ENCODE results near the gene CPED1. TPM values are rescaled to one million over a fixed set of nuclear protein-coding genes. Genes with fewer than 3 reads are reported as not detected.

Gene CPED1
- total RNA-seq, 4 donors from 2014 or later, result 32.5 to 49.5 (median 40.2) TPM

DNA sequence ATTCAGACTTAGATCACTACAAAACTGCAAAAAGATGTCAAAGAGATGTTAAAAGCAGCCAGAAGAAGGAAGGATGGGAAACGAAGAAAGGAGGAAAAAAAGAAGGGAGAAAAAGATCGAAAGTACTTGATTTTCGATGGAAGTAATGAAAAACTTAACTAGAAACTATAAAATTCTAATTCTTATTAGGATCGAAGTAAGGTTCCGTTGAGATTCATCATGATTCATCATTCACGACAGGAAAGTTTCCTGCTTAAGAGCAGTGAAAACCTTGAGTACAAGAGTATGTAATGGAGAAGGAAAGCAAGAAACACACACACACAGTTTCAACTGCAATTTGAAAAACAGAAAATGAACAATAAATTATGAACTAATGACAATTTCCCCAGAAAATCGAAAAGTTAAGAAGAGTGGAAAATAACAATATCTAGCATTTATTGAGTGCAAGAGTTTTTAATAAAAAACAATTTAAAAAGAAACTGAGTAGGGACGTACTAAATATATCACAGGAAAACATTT, 39.1 kb upstream of the CPED1 start:
- TF ChIP-seq, protein P1, sequence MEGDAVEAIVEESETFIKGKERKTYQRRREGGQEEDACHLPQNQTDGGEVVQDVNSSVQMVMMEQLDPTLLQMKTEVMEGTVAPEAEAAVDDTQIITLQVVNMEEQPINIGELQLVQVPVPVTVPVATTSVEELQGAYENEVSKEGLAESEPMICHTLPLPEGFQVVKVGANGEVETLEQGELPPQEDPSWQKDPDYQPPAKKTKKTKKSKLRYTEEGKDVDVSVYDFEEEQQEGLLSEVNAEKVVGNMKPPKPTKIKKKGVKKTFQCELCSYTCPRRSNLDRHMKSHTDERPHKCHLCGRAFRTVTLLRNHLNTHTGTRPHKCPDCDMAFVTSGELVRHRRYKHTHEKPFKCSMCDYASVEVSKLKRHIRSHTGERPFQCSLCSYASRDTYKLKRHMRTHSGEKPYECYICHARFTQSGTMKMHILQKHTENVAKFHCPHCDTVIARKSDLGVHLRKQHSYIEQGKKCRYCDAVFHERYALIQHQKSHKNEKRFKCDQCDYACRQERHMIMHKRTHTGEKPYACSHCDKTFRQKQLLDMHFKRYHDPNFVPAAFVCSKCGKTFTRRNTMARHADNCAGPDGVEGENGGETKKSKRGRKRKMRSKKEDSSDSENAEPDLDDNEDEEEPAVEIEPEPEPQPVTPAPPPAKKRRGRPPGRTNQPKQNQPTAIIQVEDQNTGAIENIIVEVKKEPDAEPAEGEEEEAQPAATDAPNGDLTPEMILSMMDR (IDR thresholded peaks at IDR 0.05; ENCODE audit: low read depth), result no peak

DNA sequence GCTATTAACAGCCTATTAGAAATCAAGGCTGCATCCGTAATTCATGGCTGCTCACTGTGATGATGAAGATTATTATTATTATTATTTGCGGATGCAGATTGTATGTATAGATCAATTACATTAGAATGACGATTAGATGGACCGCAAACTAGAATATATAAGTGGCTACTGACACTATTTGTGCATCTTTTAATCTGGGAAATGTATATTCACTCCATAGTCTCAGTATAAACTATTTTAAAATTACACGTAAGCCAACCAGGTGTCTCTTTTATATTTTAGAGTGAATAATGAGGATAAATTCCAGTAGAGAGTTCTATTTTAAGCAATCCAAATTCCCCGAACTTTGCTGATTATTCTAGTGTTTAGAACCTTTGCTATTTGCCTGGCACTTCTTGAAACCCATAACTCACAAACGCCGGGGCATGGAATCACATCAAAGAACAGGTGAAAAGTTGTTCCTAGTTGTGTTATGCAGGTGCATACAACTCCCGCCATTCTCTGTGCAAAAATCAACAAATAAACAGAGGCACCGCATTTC, 38.4 kb upstream of the CPED1 start:
- TF ChIP-seq, protein P1 (IDR thresholded peaks at IDR 0.05; ENCODE audit: low read depth), result no peak

DNA sequence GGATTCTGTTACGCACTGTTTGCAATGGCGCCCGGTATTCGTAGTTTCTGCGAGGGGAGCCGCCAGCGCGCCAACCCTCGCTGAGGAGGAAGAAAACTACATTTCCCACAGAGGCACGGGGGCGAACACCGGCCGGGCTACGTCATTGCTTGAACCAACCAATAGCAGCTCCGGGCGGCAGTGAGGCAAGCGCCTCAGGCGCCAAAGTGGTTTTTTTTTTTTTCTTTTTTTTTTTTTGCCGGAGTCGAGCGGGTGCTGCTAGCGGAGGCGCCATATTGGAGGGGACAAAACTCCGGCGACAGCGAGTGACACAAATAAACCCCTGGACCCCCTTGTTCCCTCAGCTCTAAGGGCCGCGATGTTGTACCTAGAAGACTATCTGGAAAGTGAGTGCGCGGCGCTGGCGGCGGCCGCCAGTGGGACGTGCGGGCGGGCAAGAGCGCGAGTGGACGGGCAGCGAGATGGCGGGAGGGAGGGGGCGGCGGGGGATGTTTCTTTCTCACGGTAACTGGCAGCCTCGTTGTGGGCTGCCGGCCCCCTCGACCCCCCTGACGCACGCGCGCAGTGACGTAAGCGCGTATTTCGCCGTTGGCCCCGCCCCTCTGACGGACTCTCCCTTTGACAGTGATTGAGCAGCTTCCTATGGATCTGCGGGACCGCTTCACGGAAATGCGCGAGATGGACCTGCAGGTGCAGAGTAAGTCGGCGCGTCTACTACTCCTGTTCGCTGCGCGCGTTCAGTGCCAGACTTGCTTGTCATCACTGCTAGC, 37.8 kb upstream of the CPED1 start, which contains the start of gene ING3:
Gene ING3, plus strand, starts transcription at position 239 of the 770 bp plus-strand sequence. Its CDS starts 120 bp downstream, at position 359.
- TF ChIP-seq, protein P1 (IDR thresholded peaks at IDR 0.05; ENCODE audit: low read depth), result no peak

DNA sequence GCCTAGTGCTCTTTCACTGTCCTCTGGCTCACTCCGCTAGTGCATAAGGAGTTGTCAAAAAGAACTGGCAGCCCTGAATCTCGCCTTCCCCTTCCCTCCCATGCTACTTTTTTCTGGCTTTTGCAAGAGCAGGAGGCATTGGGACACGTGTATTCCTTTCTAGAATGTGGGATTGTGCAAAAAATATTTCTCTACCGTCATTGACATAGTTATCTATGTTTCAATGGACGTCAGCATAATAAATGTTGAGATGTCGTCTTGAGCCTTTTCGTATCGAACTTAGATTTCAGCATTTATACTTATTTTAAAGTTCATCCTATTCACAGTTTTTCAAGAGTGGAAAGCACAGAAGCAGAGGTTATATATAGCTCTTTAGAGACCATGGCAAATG, 37.2 kb upstream of the CPED1 start:
- TF ChIP-seq, protein P1 (IDR thresholded peaks at IDR 0.05; ENCODE audit: low read depth), result no peak

DNA sequence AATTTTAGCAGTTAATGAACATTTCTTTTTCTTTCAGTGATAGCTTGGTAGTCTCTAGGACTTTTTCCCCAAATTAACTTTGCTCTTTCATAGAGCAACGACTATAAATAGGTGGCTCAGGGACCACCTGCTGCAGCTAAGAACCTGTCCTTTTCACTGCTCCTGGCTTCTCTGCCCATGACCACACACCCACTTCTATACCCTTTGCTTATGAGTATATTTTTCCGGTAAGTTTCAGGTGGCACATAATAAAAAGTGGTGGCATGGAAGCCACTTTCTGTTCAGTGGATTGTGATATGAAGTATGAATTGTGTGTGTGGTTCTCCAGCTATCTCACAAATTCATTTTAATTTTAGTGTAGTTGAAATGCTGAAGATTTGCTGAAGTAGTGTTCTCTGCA, 36.7 kb upstream of the CPED1 start:
- TF ChIP-seq, protein P1 (IDR thresholded peaks at IDR 0.05; ENCODE audit: low read depth), result no peak

DNA sequence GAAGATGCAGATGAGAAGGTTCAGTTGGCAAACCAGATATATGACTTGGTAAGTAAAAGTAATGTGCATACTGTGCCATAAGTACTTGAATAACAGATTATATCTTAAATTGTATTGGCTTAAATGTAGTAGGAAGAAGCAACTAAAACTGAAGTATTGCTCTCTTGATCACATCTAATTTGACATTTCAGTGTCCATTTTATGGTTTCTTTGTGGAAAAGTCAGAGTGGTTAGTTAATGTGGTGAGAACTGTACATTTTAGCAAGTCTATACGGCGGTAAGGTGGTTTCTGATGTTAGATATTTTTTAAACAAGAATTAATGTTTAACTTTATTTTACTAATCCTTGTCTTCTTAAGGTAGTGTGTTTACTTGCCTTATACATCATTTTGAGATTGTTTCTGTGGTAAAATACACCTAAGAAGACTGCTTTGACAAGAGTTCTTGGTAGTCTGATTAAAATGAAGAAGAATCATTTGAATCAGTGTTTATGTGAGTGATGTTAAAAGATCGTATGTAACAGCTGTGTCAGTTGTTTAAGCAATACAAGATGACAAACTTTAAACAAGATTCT, 32.8 kb upstream of the CPED1 start:
- TF ChIP-seq, protein P1 (IDR thresholded peaks at IDR 0.05; ENCODE audit: low read depth), result no peak

DNA sequence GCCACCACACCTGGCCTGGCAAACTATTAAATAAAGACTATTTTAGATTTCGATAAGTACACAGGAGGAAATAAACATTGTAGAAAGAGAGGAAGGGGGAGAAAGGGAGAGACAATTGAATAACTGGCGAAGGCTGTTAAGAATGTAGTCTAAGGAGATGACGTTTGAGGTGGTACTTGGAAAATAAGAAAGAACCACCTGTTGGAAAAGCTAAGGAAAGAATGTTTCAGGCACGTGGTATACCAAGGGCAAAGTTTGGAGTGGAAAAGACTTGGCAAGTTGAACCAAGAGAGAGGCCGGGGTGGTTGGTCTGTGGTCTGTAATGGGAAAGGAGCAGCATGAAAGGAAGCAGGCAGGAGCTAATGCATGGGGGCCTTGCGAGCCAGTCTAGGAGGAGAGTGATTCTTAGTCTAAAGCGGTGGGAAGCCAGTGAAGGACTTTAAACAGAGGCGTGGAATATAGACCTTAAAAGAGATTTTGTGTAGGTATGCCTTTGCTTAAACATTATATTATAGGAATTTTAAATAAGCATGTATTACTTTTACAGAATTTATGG, 28.5 kb upstream of the CPED1 start:
- TF ChIP-seq, protein P1 (IDR thresholded peaks at IDR 0.05; ENCODE audit: low read depth), result no peak
